NCI-H82 treated with DMSO at 0.1 percent for 48 hours (cell line): ENCODE data around the gene ELAVL4.

ENCODE experiments used
- DNase-seq: peaks from one replicate; lab custom pipeline; 2025; ENCODE audit not compliant: unreplicated experiment; lab: John Stamatoyannopoulos, UW

Gene ELAVL4

GRCh38 chr1:50246869-50247268 lies 138.1 kb downstream of the ELAVL4 start:
- DNase-seq: no peak

- no peak for DNase-seq
Observed at GRCh38 chr1:50251702-50252101, 143.0 kb downstream of the ELAVL4 start.

DNA sequence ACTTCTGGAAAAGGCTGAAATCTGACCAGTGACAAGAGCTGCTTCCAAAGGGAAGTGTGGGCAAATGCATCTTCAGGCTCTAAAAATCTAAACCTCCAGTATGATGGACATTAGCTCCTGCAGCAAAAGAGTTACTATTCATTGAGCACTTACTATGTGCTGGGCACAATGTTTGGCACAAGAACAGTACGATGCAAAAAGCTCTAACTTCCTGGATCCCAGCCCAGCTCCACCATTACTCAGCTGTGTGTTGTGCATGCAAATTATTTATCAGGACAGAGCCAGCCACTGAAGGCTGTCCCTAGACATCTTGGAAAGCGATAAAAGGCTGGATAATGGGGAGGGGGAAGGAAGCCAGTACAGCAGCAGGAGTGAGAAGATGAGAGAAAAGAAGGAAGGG lies 143.5 kb downstream of the ELAVL4 start:
- DNase-seq: no peak
